ENCODE measurements around the gene PCP4. TPM values are rescaled to one million over a fixed set of nuclear protein-coding genes. Genes with fewer than 3 reads are reported as not detected.

Gene PCP4
- total RNA-seq, 1 donor from 2014 or later = not detected

GRCh38 chr21:39837861-39838359, 29.3 kb upstream of the PCP4 start:
- Mint-ChIP-seq H3K36me3 (ENCODE audit: unreplicated experiment) (no peaks in the 10 kb centered on the region), H3K9me3 (ENCODE audit: unreplicated experiment) (peaks cover 9% of the 10 kb centered on the region), H3K27me3 (ENCODE audit: unreplicated experiment) (no peaks in the 10 kb centered on the region), H3K27ac (ENCODE audit: unreplicated experiment) (no peak overlapping the region), H3K4me1 (ENCODE audit: unreplicated experiment) (no peaks in the 10 kb centered on the region), H3K4me3 (ENCODE audit: unreplicated experiment) (no peak overlapping the region)
- no peak for TF ChIP-seq CTCF (IDR thresholded peaks at IDR 0.05)
- DNase-seq (ENCODE audit: extremely low spot score, unreplicated experiment) = no peak

- DNase-seq (ENCODE audit: extremely low spot score, unreplicated experiment) = no peak
- Mint-ChIP-seq H3K27ac (ENCODE audit: unreplicated experiment) (no peak overlapping the region), H3K36me3 (ENCODE audit: unreplicated experiment) (no peaks in the 10 kb centered on the region), H3K27me3 (ENCODE audit: unreplicated experiment) (no peaks in the 10 kb centered on the region), H3K9me3 (ENCODE audit: unreplicated experiment) (peaks cover 16% of the 10 kb centered on the region), H3K4me3 (ENCODE audit: unreplicated experiment) (no peak overlapping the region), H3K4me1 (ENCODE audit: unreplicated experiment) (no peaks in the 10 kb centered on the region)
- TF ChIP-seq CTCF (IDR thresholded peaks at IDR 0.05) = no peak
Measured at GRCh38 chr21:39840373-39841097, 26.7 kb upstream of the PCP4 start.

GRCh38 chr21:39842741-39843459, 24.3 kb upstream of the PCP4 start:
- H3K4me1 Mint-ChIP-seq (ENCODE audit: unreplicated experiment) = no peaks in the 10 kb centered on the region
- no peaks in the 10 kb centered on the region for H3K36me3 Mint-ChIP-seq (ENCODE audit: unreplicated experiment)
- no peak overlapping the region for H3K4me3 Mint-ChIP-seq (ENCODE audit: unreplicated experiment)
- no peaks in the 10 kb centered on the region for H3K27me3 Mint-ChIP-seq (ENCODE audit: unreplicated experiment)
- no peak for TF ChIP-seq CTCF (IDR thresholded peaks at IDR 0.05)
- peaks cover 25% of the 10 kb centered on the region for H3K9me3 Mint-ChIP-seq (ENCODE audit: unreplicated experiment)
- no peak overlapping the region for H3K27ac Mint-ChIP-seq (ENCODE audit: unreplicated experiment)
- no peak for DNase-seq (ENCODE audit: extremely low spot score, unreplicated experiment)

- Mint-ChIP-seq H3K27me3 (ENCODE audit: unreplicated experiment) (no peaks in the 10 kb centered on the region), H3K27ac (ENCODE audit: unreplicated experiment) (no peak overlapping the region), H3K9me3 (ENCODE audit: unreplicated experiment) (peaks cover 21% of the 10 kb centered on the region), H3K4me3 (ENCODE audit: unreplicated experiment) (no peak overlapping the region), H3K4me1 (ENCODE audit: unreplicated experiment) (no peaks in the 10 kb centered on the region), H3K36me3 (ENCODE audit: unreplicated experiment) (no peaks in the 10 kb centered on the region)
- no peak for TF ChIP-seq CTCF (IDR thresholded peaks at IDR 0.05)
- DNase-seq (ENCODE audit: extremely low spot score, unreplicated experiment) = no peak
Measured at GRCh38 chr21:39843483-39843882, 23.8 kb upstream of the PCP4 start.

GRCh38 chr21:39843916-39844315, 23.3 kb upstream of the PCP4 start:
- TF ChIP-seq CTCF (IDR thresholded peaks at IDR 0.05) = no peak
- no peak overlapping the region for H3K27ac Mint-ChIP-seq (ENCODE audit: unreplicated experiment)
- H3K4me3 Mint-ChIP-seq (ENCODE audit: unreplicated experiment) = no peak overlapping the region
- no peaks in the 10 kb centered on the region for H3K4me1 Mint-ChIP-seq (ENCODE audit: unreplicated experiment)
- no peaks in the 10 kb centered on the region for H3K27me3 Mint-ChIP-seq (ENCODE audit: unreplicated experiment)
- H3K9me3 Mint-ChIP-seq (ENCODE audit: unreplicated experiment) = peaks cover 20% of the 10 kb centered on the region
- no peaks in the 10 kb centered on the region for H3K36me3 Mint-ChIP-seq (ENCODE audit: unreplicated experiment)
- no peak for DNase-seq (ENCODE audit: extremely low spot score, unreplicated experiment)
